MCF 10A (cell line): ENCODE measurements around the gene GAS7. TPM values are rescaled to one million over a fixed set of nuclear protein-coding genes. Genes with fewer than 3 reads are reported as not detected.

Experiments used
- BruUV-seq: library from RNA; stranded (reverse); fragments of 400-500 nt; replicated peaks from 2 replicates; lab custom pipeline; 2021; lab: Mats Ljungman, UMichigan
- CTCF ChIA-PET: fragments of 300-600 bp; sonication (Branson Sonifier 250); formaldehyde crosslinking; extraction: SDS; loops from one replicate; lab custom pipeline; 2021; ENCODE audit warnings: antibody characterized with exemption, inconsistent platforms; lab: Yijun Ruan, JAX
- POLR2A ChIA-PET: fragments of 300-600, 350-650 bp; sonication (Branson Sonifier 250); formaldehyde crosslinking; extraction: SDS; loops from one replicate; lab custom pipeline; 2020; ENCODE audit warnings: antibody characterized with exemption, inconsistent platforms; lab: Yijun Ruan, JAX
- DNase-seq: peaks from one replicate; pipeline ENCODE4 v3.0.0-alpha.2; 2018; ENCODE audit not compliant: unreplicated experiment
- H3K27ac Mint-ChIP-seq: one replicate; pipeline ENCODE4 v1.8.0; 2022; ENCODE audit warnings: mild to moderate bottlenecking, low read depth, mixed read lengths; ENCODE audit not compliant: unreplicated experiment
- H3K27me3 Mint-ChIP-seq: one replicate; pipeline ENCODE4 v1.8.0; 2022; ENCODE audit warnings: mixed read lengths; ENCODE audit not compliant: insufficient read depth, unreplicated experiment
- H3K36me3 Mint-ChIP-seq: one replicate; pipeline ENCODE4 v1.8.0; 2022; ENCODE audit warnings: mild to moderate bottlenecking, moderate library complexity, mixed read lengths; ENCODE audit not compliant: insufficient read depth, unreplicated experiment
- H3K4me1 Mint-ChIP-seq: one replicate; pipeline ENCODE4 v1.8.0; 2022; ENCODE audit warnings: mixed read lengths; ENCODE audit not compliant: insufficient read depth, unreplicated experiment
- H3K4me3 Mint-ChIP-seq: one replicate; pipeline ENCODE4 v1.8.0; 2022; ENCODE audit warnings: mild to moderate bottlenecking, moderate library complexity, mixed read lengths; ENCODE audit not compliant: unreplicated experiment
- H3K9me3 Mint-ChIP-seq: one replicate; pipeline ENCODE4 v1.8.0; 2022; ENCODE audit warnings: mixed read lengths; ENCODE audit not compliant: unreplicated experiment
- CTCF ChIP-seq: fragments of 200-600 bp; IDR thresholded peaks from one replicate; pipeline ENCODE4 v1.8.0; 2022; ENCODE audit warnings: antibody characterized with exemption, mild to moderate bottlenecking; ENCODE audit not compliant: unreplicated experiment
- intact Hi-C: fragments of 100-400 bp; cut with micrococcal nuclease; formaldehyde crosslinking; loops from 2 replicates; pipeline ENCODE4 v1.14.1; 2022
- total RNA-seq: library from RNA; stranded (reverse); gene quantifications from 2 replicates; pipeline ENCODE4 v1.2.3, GENCODE V29; 2022

Gene GAS7
- total RNA-seq, 1 experiment from 2014 or later, result not detected

DNA sequence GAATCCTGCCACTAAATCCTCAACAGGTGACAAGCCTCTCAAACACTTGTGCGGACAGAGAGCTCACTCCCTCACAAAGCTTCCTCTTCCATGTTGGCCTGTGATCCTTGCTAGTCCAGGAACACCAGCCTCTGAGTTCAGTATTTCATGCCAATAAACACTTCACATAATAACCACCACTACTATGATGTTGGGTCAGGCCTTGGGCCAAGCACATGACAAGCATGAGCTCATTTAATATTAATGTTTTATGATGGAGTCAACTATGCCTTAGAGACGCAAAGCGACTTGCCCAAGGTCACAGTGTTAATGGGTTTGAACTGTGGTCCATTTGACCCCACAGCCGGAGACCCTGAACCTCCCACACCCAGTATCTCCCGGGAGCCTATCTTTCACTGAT is 129.1 kb downstream of the GAS7 start:
- CTCF ChIA-PET, result interaction anchor here (0.8 to 1.1 kb wide), 2 partner anchors 8 to 25 kb away, joined by 3 to 6 read pairs; no protein-coding TSS in a partner anchor

DNA sequence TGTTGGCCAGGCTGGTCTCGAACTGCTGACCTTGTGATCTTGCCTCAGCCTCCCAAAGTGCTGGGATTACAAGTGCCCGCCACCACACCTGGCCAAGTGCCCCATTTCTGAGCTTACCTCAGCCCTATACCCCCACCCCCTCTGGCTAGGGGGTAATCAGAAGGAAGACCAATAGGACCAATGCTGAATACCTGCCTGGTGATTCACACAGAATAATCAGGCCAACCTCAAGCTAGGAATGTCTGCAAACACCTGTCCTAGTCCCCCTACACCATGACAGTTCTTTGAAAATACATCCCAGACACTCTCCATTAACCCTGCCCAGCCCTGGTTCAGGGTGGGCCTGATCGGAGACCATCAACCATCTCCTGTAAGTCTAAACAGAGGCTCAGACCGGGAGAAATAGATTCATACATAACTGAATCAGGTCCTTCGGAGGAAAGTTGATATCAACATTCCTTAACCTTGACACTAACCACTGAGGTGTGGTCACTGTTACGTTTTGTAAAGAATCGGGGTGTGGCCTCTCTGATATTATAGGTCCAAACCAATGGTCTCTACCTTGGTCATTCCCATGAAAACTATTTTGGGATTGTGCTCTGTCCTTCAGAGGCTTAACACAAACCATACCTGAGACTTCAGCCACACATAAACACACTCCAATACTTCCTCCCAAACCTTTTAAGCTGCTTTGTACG is 130.8 kb downstream of the GAS7 start:
- BruUV-seq, result no TSS peak
- Mint-ChIP-seq H3K27ac (no peak overlapping the region), H3K36me3 (no peaks in the 10 kb centered on the region), H3K4me3 (no peak overlapping the region), H3K4me1 (no peaks in the 10 kb centered on the region), H3K9me3 (peaks cover 18% of the 10 kb centered on the region), H3K27me3 (no peaks in the 10 kb centered on the region)
- DNase-seq, result no peak
- no peak for TF ChIP-seq CTCF
- intact Hi-C loops, result no loop called here
- POLR2A ChIA-PET, result no interaction called here
- CTCF ChIA-PET, result no interaction called here

More for the DNA sequence above, 129.1 kb downstream of the GAS7 start:
- peaks cover 18% of the 10 kb centered on the region for H3K9me3 Mint-ChIP-seq
- no peaks in the 10 kb centered on the region for H3K4me1 Mint-ChIP-seq
- POLR2A ChIA-PET, result no interaction called here
- TF ChIP-seq CTCF, result no peak
- no TSS peak for BruUV-seq
- no peaks in the 10 kb centered on the region for H3K36me3 Mint-ChIP-seq
- DNase-seq, result no peak
- H3K27me3 Mint-ChIP-seq, result no peaks in the 10 kb centered on the region
- intact Hi-C loops, result no loop called here
- H3K4me3 Mint-ChIP-seq, result no peak overlapping the region
- no peak overlapping the region for H3K27ac Mint-ChIP-seq

GRCh38 chr17:10064536-10064935 is 133.9 kb downstream of the GAS7 start:
- BruUV-seq, result no TSS peak
- Mint-ChIP-seq H3K4me3 (no peak overlapping the region), H3K9me3 (peaks cover 18% of the 10 kb centered on the region), H3K36me3 (no peaks in the 10 kb centered on the region), H3K27ac (no peak overlapping the region), H3K27me3 (no peaks in the 10 kb centered on the region), H3K4me1 (no peaks in the 10 kb centered on the region)
- TF ChIP-seq CTCF, result no peak
- CTCF ChIA-PET, result no interaction called here
- intact Hi-C loops, result no loop called here
- POLR2A ChIA-PET, result no interaction called here
- no peak for DNase-seq

DNA sequence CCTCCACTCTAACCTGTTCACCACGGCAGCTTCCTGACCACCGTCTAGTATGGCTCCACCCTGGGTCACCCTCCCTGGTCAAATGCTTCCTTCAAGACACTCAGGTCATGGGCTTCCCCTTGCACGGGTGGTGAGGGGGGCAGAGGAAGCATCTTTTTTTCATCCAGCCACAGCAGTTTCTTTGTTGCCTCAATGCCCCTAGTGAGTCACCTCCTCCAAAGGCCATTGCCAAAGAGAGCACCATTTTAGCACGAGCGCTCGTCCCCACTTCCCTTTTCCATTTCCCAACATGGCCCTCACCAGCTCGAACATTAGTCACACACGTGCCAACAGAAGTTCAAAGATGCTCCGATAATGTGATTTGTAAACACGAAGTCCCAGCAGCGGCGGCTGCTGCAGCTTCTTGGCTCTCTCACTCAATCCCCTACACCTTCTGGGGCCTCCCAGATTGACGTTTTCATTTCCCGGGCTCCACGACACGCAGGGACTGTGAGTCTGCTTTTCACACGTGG is 134.6 kb downstream of the GAS7 start:
- TF ChIP-seq CTCF, result no peak
- no TSS peak for BruUV-seq
- Mint-ChIP-seq H3K36me3 (no peaks in the 10 kb centered on the region), H3K27ac (no peak overlapping the region), H3K4me1 (no peaks in the 10 kb centered on the region), H3K27me3 (no peaks in the 10 kb centered on the region), H3K9me3 (peaks cover 11% of the 10 kb centered on the region), H3K4me3 (no peak overlapping the region)
- no peak for DNase-seq
- intact Hi-C loops, result no loop called here
- ChIA-PET CTCF (no interaction called here), POLR2A (no interaction called here)
